ENCODE data around the gene ZNF18. TPM values are rescaled to one million over a fixed set of nuclear protein-coding genes. Genes with fewer than 3 reads are reported as not detected.
A peak's percentile ranks its signal among the peaks of the same experiment; 100 is the strongest.

The ZNF18 gene
- total RNA-seq, 1 donor = 8.6 TPM

- no peak for DNase-seq (ENCODE audit: low read depth)
- TF ChIP-seq CTCF (IDR thresholded peaks at IDR 0.05; ENCODE audit: insufficient read depth, low read length) = no peak
- no peak overlapping the region for H3K4me3 ChIP-seq (ENCODE audit: low read depth, low read length)
These were observed 38.4 kb upstream of the ZNF18 start for GRCh38 chr17:12035673-12036072.

GRCh38 chr17:12034538-12034937 lies 37.3 kb upstream of the ZNF18 start:
- DNase-seq (ENCODE audit: low read depth) = no peak
- no peak for TF ChIP-seq CTCF (IDR thresholded peaks at IDR 0.05; ENCODE audit: insufficient read depth, low read length)
- H3K4me3 ChIP-seq (ENCODE audit: low read depth, low read length) = no peak overlapping the region

GRCh38 chr17:12028611-12029010 lies 31.3 kb upstream of the ZNF18 start:
- H3K4me3 ChIP-seq (ENCODE audit: low read depth, low read length) = no peak overlapping the region
- DNase-seq (ENCODE audit: low read depth) = no peak
- TF ChIP-seq CTCF (IDR thresholded peaks at IDR 0.05; ENCODE audit: insufficient read depth, low read length) = no peak

GRCh38 chr17:12027658-12028057 lies 30.4 kb upstream of the ZNF18 start:
- no peak for DNase-seq (ENCODE audit: low read depth)
- no peak overlapping the region for H3K4me3 ChIP-seq (ENCODE audit: low read depth, low read length)
- no peak for TF ChIP-seq CTCF (IDR thresholded peaks at IDR 0.05; ENCODE audit: insufficient read depth, low read length)

GRCh38 chr17:12024327-12024726 lies 27.1 kb upstream of the ZNF18 start:
- no peak overlapping the region for H3K4me3 ChIP-seq (ENCODE audit: low read depth, low read length)
- TF ChIP-seq CTCF (IDR thresholded peaks at IDR 0.05; ENCODE audit: insufficient read depth, low read length) = no peak
- DNase-seq (ENCODE audit: low read depth) = peak; percentile 56

GRCh38 chr17:12022310-12022709 lies 25.0 kb upstream of the ZNF18 start:
- no peak for TF ChIP-seq CTCF (IDR thresholded peaks at IDR 0.05; ENCODE audit: insufficient read depth, low read length)
- peak overlapping the region; percentile 75 for H3K4me3 ChIP-seq (ENCODE audit: low read depth, low read length)
- DNase-seq (ENCODE audit: low read depth) = no peak

GRCh38 chr17:12021623-12022140 lies 24.4 kb upstream of the ZNF18 start:
- DNase-seq (ENCODE audit: low read depth) = no peak
- no peak for TF ChIP-seq CTCF (IDR thresholded peaks at IDR 0.05; ENCODE audit: insufficient read depth, low read length)
- H3K4me3 ChIP-seq (ENCODE audit: low read depth, low read length) = peak overlapping the region; percentile 75

Data from fibroblast of the aortic adventitia (primary cell).